ENCODE measurements around the gene CAPZA2.

The CAPZA2 gene

GRCh38 chr7:116871061-116871700 lies 8.8 kb downstream of the CAPZA2 start:
- TF ChIP-seq CTCF (IDR thresholded peaks at IDR 0.05; ENCODE audit: borderline replicate concordance, control extremely low read depth, extremely low read depth, insufficient read depth, missing control alignments): no peak
- in situ Hi-C loops (cut with MboI; ENCODE audit: low sequenced_read_pairs, unreplicated experiment): no loop called here
- no peak for DNase-seq (ENCODE audit: low spot score)

- DNase-seq (ENCODE audit: low spot score): no peak
- in situ Hi-C loops (cut with MboI; ENCODE audit: low sequenced_read_pairs, unreplicated experiment): no loop called here
- TF ChIP-seq CTCF (IDR thresholded peaks at IDR 0.05; ENCODE audit: borderline replicate concordance, control extremely low read depth, extremely low read depth, insufficient read depth, missing control alignments): no peak
Measured at GRCh38 chr7:116872026-116872425, 9.6 kb downstream of the CAPZA2 start.

GRCh38 chr7:116873619-116874018 lies 11.2 kb downstream of the CAPZA2 start:
- TF ChIP-seq CTCF (IDR thresholded peaks at IDR 0.05; ENCODE audit: borderline replicate concordance, control extremely low read depth, extremely low read depth, insufficient read depth, missing control alignments): no peak
- no peak for DNase-seq (ENCODE audit: low spot score)
- in situ Hi-C loops (cut with MboI; ENCODE audit: low sequenced_read_pairs, unreplicated experiment): no loop called here

- in situ Hi-C loops (cut with MboI; ENCODE audit: low sequenced_read_pairs, unreplicated experiment): no loop called here
- no peak for DNase-seq (ENCODE audit: low spot score)
- TF ChIP-seq CTCF (IDR thresholded peaks at IDR 0.05; ENCODE audit: borderline replicate concordance, control extremely low read depth, extremely low read depth, insufficient read depth, missing control alignments): no peak
Measured at GRCh38 chr7:116876664-116877442, 14.5 kb downstream of the CAPZA2 start.

- TF ChIP-seq CTCF (IDR thresholded peaks at IDR 0.05; ENCODE audit: borderline replicate concordance, control extremely low read depth, extremely low read depth, insufficient read depth, missing control alignments): no peak
- no peak for DNase-seq (ENCODE audit: low spot score)
- in situ Hi-C loops (cut with MboI; ENCODE audit: low sequenced_read_pairs, unreplicated experiment): no loop called here
Measured at GRCh38 chr7:116877443-116878217, 15.2 kb downstream of the CAPZA2 start.

GRCh38 chr7:116884691-116885090 lies 22.3 kb downstream of the CAPZA2 start:
- no peak for DNase-seq (ENCODE audit: low spot score)
- in situ Hi-C loops (cut with MboI; ENCODE audit: low sequenced_read_pairs, unreplicated experiment): no loop called here
- no peak for TF ChIP-seq CTCF (IDR thresholded peaks at IDR 0.05; ENCODE audit: borderline replicate concordance, control extremely low read depth, extremely low read depth, insufficient read depth, missing control alignments)
